GM12874 (cell line): ENCODE results near the gene HMGB1.

Experiments
- CTCF ChIP-seq: IDR thresholded peaks from 2 replicates; pipeline ENCODE4 v1.5.1; 2011; ENCODE audit warnings: low read depth, mild to moderate bottlenecking, control low read depth, low read length, moderate library complexity; ENCODE audit not compliant: insufficient read depth

HMGB1 gene

GRCh38 chr13:30421093-30422053, 44.4 kb downstream of the HMGB1 start:
- no peak for TF ChIP-seq CTCF

- TF ChIP-seq CTCF = no peak
These were observed 46.8 kb downstream of the HMGB1 start for GRCh38 chr13:30418717-30419459.

- TF ChIP-seq CTCF = no peak
These were observed 47.5 kb downstream of the HMGB1 start for GRCh38 chr13:30418075-30418716.

- TF ChIP-seq CTCF = no peak
These were observed 49.3 kb downstream of the HMGB1 start for GRCh38 chr13:30416471-30416870.

- TF ChIP-seq CTCF = no peak
These were observed 50.2 kb downstream of the HMGB1 start for GRCh38 chr13:30415430-30416030.

- no peak for TF ChIP-seq CTCF
These were observed 51.9 kb downstream of the HMGB1 start for GRCh38 chr13:30413842-30414241.
